ENCODE data around the gene PI16.
A peak's percentile ranks its signal among the peaks of the same experiment; 100 is the strongest.
"Not testable (repeated sequence)": the region's sequence is repeated elsewhere in the genome, so short reads cannot be mapped to it uniquely, and the experiment has no call there.

The PI16 gene

DNA sequence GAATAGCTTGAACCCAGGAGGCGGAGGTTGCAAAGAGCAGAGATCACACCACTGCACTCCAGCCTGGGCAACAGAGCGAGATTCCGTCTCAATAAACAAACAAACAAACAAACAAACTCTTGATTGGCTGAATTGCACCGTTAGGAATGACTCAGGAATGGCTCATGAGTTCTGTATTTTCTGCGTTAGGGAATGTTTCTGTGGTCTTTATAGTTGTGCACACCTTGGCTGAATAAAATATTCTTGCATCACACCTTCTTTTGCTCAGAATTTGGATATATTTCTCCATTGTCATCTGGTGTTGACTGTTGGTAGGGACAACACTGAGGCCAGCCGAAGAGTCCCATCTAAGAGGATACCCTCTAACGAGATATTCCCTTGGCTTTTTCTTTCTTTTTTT is 19.6 kb upstream of the PI16 start:
- no peak for TF ChIP-seq JUND (IDR thresholded peaks at IDR 0.05; ENCODE audit: low read depth)
- in situ Hi-C loops (cut with HindIII; ENCODE audit: low pct_unique_long_range_greater_than_20kb, low sequenced_read_pairs): no loop called here

DNA sequence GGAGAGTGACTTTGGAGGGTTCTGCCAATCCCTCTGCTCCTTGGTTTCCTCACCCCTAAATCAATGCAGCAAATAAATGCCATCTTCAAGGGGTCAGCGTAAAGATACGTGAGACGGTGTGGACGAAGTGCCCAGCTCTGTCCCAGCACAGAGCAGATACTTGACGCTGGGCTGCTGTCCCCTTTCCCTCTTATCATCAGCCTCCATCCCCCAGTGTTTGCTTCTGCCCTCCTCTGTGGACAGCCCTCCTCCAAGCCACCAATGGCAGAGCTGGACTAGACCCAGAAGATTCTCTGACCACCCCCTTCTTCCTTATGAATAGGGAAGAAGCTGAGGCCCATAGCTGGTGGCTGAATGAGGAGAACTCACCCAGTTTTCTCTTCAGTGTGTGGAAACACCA is 17.7 kb upstream of the PI16 start:
- DNase-seq (ENCODE audit: low read depth in 1 of 2, low spot score in 1 of 2): no peak
- TF ChIP-seq JUND (IDR thresholded peaks at IDR 0.05; ENCODE audit: low read depth): no peak
- in situ Hi-C loops (cut with HindIII; ENCODE audit: low pct_unique_long_range_greater_than_20kb, low sequenced_read_pairs): no loop called here

More for the DNA sequence above, 19.6 kb upstream of the PI16 start:
- no peak for DNase-seq (ENCODE audit: low read depth in 1 of 2, low spot score in 1 of 2)

DNA sequence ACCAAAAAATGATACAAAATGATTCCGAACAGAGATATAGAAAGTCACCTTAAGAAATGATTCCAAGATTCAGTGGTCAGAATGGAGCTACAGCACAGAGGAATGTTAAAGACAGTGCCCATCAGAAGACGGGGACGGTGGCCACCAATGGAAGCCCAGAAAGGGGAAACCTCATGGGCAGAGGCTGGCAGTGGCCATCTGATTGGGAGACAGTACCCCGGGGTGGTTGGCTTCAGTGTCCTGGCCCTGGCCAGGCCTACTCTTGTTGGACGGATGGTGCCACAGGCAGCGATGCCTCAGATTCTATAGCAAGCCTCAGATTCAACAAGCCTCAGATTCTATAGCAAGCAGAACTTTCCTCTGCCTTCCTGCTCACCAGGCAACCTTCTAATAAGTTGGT is 16.6 kb upstream of the PI16 start:
- no peak for DNase-seq (ENCODE audit: low read depth in 1 of 2, low spot score in 1 of 2)
- in situ Hi-C loops (cut with HindIII; ENCODE audit: low pct_unique_long_range_greater_than_20kb, low sequenced_read_pairs): no loop called here
- no peak for TF ChIP-seq JUND (IDR thresholded peaks at IDR 0.05; ENCODE audit: low read depth)

DNA sequence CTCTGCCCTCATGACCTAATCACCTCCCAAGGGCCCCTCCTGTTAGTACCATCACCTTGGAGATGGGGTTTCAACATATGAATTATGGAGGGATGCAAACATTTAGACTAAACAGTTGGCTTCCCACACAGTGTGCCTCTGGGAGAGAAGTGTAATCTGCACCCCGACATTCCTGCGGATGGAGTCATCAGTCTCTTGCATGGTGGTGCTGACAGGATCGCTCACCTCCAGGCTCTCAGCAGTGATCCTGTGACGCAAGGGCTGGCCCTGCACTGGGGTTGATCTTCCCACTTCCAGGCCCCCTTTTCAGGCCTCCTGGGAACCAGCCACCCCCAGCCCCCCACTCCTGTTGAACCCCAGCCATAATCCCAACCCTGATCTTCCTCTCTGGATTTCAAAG is 16.0 kb upstream of the PI16 start:
- in situ Hi-C loops (cut with HindIII; ENCODE audit: low pct_unique_long_range_greater_than_20kb, low sequenced_read_pairs): no loop called here
- no peak for DNase-seq (ENCODE audit: low read depth in 1 of 2, low spot score in 1 of 2)
- TF ChIP-seq JUND (IDR thresholded peaks at IDR 0.05; ENCODE audit: low read depth): no peak

DNA sequence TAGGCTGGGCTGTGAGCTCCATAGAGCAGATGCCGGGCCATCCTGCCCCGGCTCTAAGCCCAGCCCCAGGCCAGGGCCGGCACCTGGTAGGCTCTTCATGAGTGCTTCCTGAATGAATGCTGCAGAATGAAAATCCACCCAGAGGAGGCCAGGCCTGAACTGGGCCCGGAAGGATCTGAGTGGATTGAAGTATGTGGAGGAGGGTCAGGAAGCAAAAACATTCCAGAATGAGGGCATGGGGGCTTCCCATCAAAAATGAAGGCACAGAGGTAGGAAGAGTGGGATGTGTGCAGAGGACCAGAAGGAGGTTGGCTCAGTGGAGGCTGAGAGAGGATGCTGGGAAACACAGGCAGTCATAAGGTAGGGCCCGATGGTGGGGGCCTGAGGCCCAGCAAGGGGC is 15.5 kb upstream of the PI16 start:
- in situ Hi-C loops (cut with HindIII; ENCODE audit: low pct_unique_long_range_greater_than_20kb, low sequenced_read_pairs); DNase-seq (ENCODE audit: low read depth in 1 of 2, low spot score in 1 of 2): not testable (repeated sequence)

DNA sequence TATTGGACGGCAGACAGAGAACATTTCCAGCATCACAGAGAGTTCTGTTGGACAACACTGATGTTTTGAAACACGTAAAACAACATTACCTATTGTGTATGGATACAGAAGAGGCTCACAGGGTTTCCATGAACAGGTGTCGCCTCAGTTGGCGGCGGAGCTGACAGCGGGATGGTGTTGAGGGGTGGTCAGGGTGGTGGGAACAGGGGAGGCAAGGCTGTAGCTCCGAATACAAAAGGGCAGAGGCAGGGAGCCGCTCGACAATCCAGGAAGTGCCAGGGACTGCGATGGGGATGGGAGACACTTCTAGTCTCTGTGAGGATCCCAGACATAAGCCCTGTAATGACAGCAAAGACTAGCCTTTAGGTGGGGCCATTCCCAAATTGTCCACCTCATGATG is 14.5 kb upstream of the PI16 start:
- in situ Hi-C loops (cut with HindIII; ENCODE audit: low pct_unique_long_range_greater_than_20kb, low sequenced_read_pairs): no loop called here
- no peak for TF ChIP-seq JUND (IDR thresholded peaks at IDR 0.05; ENCODE audit: low read depth)
- DNase-seq (ENCODE audit: low read depth in 1 of 2, low spot score in 1 of 2): no peak

DNA sequence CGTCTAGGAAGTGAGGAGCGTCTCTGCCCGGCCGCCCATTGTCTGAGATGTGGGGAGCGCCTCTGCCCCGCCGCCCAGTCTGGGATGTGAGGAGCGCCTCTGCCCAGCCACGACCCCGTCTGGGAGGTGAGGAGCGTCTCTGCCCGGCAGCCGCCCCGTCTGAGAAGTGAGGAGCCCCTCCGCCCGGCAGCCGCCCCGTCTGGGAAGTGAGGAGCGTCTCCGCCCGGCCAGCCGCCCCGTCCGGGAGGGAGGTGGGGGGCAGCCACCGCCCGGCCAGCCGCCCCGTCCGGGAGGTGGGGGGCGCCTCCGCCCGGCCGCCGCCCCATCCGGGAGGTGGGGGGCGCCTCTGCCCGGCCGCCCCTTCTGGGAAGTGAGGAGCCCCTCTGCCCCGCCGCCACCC is 13.0 kb upstream of the PI16 start:
- DNase-seq (ENCODE audit: low read depth in 1 of 2, low spot score in 1 of 2); in situ Hi-C loops (cut with HindIII; ENCODE audit: low pct_unique_long_range_greater_than_20kb, low sequenced_read_pairs): not testable (repeated sequence)

DNA sequence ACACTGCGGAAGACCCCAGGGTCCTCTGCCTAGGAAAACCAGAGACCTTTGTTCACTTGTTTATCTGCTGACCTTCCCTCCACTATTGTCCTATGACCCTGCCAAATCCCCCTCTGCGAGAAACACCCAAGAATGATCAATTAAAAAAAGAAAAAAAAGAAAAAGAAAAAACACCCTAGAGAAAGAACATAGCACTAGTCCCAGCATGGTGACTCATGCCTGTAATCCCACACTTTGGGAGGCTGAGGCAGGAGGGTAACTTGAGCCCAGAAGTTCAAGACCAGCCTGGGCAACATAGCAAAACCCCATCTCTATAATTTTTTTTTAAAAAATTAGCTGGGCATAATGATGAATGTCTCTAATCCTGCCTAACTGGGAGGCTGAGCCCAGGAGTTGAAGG is 12.2 kb upstream of the PI16 start:
- in situ Hi-C loops (cut with HindIII; ENCODE audit: low pct_unique_long_range_greater_than_20kb, low sequenced_read_pairs); DNase-seq (ENCODE audit: low read depth in 1 of 2, low spot score in 1 of 2): not testable (repeated sequence)

DNA sequence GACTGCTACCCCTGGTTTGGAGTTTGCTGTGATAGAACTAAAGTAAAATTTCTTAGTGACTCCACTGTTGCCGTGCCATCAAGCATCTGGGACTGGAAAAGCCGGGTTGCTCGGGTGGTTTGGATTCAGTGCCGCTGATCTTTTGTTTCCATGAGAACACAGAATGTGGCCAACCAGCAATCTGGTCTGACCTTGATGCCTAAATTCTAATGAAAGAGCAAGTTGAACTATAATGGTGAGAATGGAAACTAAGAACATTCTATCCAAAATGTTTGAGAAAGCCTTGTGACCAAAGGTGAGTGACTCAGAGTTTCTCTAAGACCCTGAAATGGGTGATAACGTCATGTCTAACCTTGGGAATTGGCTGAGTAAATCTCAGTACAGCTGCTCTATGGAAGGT is 9.9 kb upstream of the PI16 start:
- peak; percentile 18 to 51 for DNase-seq (ENCODE audit: low read depth in 1 of 2, low spot score in 1 of 2)
- no peak for TF ChIP-seq JUND (IDR thresholded peaks at IDR 0.05; ENCODE audit: low read depth)
- in situ Hi-C loops (cut with HindIII; ENCODE audit: low pct_unique_long_range_greater_than_20kb, low sequenced_read_pairs): no loop called here

DNA sequence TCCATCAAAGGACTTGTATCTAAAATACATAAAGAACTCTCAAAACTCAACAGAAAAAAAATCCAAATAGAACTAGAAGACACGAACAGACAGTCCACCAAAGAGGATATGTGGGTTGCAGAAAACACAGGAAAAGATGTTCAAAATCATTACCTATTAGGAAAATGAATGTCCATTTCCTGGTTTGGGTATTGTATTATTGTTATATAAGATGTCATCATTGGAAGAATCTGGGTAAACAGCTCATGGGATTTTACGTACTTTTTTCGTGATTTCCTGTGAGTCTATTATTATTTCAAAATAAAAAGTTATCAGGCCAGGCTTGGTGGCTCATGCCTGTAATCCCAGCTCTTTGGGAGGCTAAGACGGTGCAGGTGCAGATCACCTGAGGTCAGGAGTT is 9.2 kb upstream of the PI16 start:
- no peak for TF ChIP-seq JUND (IDR thresholded peaks at IDR 0.05; ENCODE audit: low read depth)
- DNase-seq (ENCODE audit: low read depth in 1 of 2, low spot score in 1 of 2): no peak
- in situ Hi-C loops (cut with HindIII; ENCODE audit: low pct_unique_long_range_greater_than_20kb, low sequenced_read_pairs): no loop called here

DNA sequence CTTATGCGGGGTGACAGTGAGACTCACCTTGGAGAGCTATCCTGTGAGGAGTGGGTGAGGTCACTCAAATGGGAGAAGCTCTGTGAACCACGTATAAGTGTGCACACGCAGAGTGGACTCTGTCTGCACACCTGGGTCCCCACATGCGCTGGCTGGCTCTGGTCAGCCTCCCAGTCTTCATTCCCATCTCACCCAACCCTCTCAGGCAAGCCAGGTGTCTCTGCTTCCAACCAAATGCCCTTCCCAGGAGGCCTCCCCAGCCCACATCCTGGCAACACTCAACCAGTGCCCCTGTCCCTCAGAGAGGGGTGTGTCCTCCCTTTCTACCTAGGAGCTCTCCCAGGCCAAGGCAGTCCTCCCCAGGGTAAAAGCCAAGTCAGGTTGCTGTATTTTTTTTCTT is 8.0 kb upstream of the PI16 start:
- no peak for TF ChIP-seq JUND (IDR thresholded peaks at IDR 0.05; ENCODE audit: low read depth)
- in situ Hi-C loops (cut with HindIII; ENCODE audit: low pct_unique_long_range_greater_than_20kb, low sequenced_read_pairs): no loop called here
- no peak for DNase-seq (ENCODE audit: low read depth in 1 of 2, low spot score in 1 of 2)

DNA sequence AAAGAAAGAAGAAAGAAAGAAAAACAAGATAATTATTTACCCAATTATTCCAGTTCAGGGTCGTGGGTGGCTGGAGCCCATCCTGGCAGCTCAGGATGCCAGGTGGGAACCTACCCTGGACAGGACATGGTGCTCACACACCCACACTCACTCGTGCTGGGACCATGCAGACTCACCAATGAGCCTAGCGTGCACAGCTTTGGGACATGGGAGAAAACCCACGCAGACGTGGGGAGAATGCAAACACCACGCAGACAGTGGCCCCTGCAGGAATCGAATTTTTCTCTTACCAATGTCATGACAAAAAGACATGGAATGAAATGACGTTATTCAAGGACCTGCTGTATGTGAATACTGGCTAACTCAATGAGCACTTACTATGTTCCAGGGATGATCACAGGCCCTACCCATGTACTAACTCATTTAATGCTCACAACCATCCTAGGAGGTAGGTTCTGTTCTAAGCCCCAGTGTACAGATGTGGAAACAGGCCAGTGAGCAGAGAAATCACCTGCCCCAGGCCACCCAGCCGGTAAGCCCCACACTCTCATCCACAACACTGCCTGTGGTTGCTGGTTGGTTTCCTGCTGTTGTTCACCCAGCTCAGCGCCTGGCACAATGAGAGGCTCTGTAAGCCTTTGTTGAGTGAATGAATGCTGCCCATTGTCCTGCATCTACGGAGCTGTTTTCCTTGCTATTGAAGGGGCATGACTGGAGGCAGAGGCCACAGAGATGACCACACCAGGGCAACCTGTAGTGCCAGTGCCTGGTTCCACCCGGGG is 6.8 kb upstream of the PI16 start:
- in situ Hi-C loops (cut with HindIII; ENCODE audit: low pct_unique_long_range_greater_than_20kb, low sequenced_read_pairs): no loop called here
- peak in 1 of 2 experiments; percentile 13 for DNase-seq (ENCODE audit: low read depth in 1 of 2, low spot score in 1 of 2)
- no peak for TF ChIP-seq JUND (IDR thresholded peaks at IDR 0.05; ENCODE audit: low read depth)

DNA sequence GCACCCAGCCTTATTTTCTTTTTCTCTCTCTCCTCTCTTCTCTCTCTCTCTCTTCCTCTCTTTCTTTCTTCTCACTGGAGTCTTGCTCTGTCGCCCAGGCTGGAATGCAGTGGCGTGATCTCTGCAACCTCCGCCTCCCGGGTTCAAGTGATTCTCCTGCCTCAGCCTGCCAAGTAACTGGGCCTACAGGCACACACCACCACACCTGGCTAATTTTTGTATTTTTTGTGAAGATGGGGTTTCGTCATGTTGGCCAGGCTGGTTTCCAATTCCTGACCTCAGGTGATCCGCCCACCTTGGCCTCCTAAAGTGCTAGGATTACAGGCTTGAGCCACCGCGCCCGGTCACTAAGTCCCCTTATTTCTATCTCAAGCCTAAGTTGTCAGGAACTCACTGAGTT is 5.5 kb upstream of the PI16 start:
- DNase-seq (ENCODE audit: low read depth in 1 of 2, low spot score in 1 of 2); in situ Hi-C loops (cut with HindIII; ENCODE audit: low pct_unique_long_range_greater_than_20kb, low sequenced_read_pairs): not testable (repeated sequence)

DNA sequence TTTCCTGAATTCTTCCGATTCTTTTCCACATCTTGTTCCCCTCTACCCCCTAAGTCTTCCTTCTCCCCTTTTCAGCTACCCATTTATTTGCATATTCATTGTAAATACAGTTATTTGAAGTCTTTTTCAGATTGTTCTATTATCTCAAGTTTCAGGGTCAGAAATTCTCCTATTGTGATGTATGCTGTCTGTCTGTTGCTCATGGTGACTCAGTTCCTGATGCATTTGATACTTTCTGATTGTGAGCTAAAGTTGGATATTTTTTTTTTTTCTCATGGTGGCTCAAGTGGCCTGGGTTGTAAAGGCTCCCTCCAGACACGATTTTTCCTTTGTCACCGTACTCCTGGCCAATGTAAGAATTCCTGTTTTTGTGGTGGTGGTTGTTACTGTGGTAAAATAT is 4.9 kb upstream of the PI16 start:
- no peak for TF ChIP-seq JUND (IDR thresholded peaks at IDR 0.05; ENCODE audit: low read depth)
- DNase-seq (ENCODE audit: low read depth in 1 of 2, low spot score in 1 of 2): no peak
- in situ Hi-C loops (cut with HindIII; ENCODE audit: low pct_unique_long_range_greater_than_20kb, low sequenced_read_pairs): no loop called here

Measured in T47D (cell line).